Measurements from ENCODE around the gene LCE1F. TPM values are rescaled to one million over a fixed set of nuclear protein-coding genes. Genes with fewer than 3 reads are reported as not detected.

The LCE1F gene
- total RNA-seq, 1 donor from 2014 or later, result not detected

DNA sequence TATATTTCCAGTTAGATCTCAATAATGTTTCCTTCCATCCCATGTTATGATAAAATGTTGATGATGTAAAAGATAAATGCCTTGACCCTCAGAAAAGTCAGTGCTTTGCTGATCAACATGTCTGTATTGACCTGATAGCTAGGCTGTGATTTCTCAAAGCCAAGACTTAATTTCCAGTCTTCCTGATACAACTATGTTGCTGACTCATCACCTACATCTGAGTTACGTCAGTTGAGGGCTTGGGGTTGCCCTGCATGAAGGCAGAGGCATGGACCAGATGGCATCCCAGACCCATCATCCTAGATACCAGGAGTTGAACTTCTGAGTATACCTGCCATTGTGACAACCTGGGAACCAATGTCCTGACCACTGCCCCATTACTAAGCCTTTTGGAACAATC is 26.4 kb downstream of the LCE1F start:
- H3K4me1 Mint-ChIP-seq, result no peaks in the 10 kb centered on the region
- H3K27me3 Mint-ChIP-seq, result peaks cover 20% of the 10 kb centered on the region
- no peaks in the 10 kb centered on the region for H3K9me3 Mint-ChIP-seq
- no peak overlapping the region for H3K4me3 Mint-ChIP-seq
- no peak for DNase-seq
- intact Hi-C loops (cut with micrococcal nuclease), result no loop called here
- H3K27ac Mint-ChIP-seq, result no peak overlapping the region
- no peaks in the 10 kb centered on the region for H3K36me3 Mint-ChIP-seq (ENCODE audit: low read depth)

DNA sequence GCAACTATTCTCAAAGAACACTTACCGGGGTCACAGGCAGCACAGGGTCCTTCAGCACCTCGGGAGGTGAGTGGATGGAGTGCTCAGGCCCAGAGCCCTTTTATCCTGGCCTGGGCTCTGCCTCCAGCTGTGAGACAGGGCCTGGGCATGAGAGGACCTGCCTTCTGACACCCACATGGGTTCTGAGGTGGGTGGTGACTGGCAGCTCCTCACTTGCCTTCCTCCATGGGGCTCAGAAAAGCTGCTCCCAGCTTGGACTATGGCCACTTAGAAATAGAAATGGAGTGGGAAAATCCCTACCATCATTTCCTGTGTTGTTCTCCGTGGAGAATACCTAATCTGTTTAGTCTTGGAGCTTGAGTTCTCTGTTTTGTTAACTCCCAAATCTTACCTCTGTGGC is 31.6 kb downstream of the LCE1F start, which contains the start of gene LCE1C:
TSS of gene LCE1C (minus strand) at position 76 of the 400 bp plus-strand sequence. CDS start 1,173 bp downstream, outside the sequence.
- intact Hi-C loops (cut with micrococcal nuclease), result no loop called here
- no peak within 1 kb of the TSS for H3K4me3 Mint-ChIP-seq

DNA sequence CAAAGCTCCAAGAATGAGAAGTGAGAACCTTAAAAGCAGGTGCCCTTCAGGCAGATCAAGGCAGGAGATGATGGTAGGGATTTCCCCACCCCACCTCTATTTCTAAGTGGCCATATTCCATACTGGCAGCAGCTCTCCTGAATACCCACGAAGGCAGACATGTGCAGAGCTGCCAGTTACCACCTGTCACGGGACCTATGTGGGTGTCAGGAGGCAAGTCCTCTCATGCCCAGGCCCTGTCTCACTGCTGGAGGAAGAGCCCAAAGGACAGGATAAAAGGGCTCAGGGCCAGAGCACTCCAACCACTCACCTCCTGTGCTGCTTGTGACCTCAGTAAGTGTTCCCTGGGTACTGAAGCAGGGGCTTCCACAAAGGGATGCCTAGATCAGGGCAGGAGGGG is 36.1 kb downstream of the LCE1F start:
- Mint-ChIP-seq H3K4me3 (no peak overlapping the region), H3K4me1 (no peaks in the 10 kb centered on the region), H3K9me3 (no peaks in the 10 kb centered on the region), H3K27ac (no peak overlapping the region), H3K27me3 (peaks cover 3% of the 10 kb centered on the region), H3K36me3 (ENCODE audit: low read depth) (no peaks in the 10 kb centered on the region)
- intact Hi-C loops (cut with micrococcal nuclease), result no loop called here
- no peak for DNase-seq

More for the DNA sequence above, 31.6 kb downstream of the LCE1F start, which contains the start of gene LCE1C:
- Mint-ChIP-seq H3K9me3 (no peaks in the 10 kb centered on the region), H3K4me1 (no peaks in the 10 kb centered on the region), H3K27me3 (peaks cover 8% of the 10 kb centered on the region), H3K27ac (no peak within 1 kb of the TSS), H3K36me3 (ENCODE audit: low read depth) (no peaks in the 10 kb centered on the region)
- no peak for DNase-seq

DNA sequence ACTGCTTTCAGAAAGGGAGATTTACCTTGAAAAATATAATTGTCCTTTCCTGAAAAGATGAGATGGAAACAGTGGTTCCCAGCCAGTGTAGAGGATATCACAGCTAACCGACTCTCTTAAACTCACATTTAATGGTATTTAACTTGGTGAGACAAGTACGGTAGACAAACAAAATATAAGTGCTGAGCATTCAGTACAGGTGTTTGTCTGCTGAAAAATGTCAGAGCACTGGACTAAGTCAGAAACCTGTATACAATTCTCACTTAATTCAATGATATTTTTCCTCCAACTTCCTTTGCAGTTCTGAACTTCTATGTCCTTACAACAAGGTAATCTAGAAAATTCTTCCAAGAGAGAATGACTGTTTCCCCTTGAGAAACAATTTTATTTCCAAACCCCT is 36.7 kb downstream of the LCE1F start, which contains the start of gene LCE1B:
TSS of gene LCE1B (plus strand) at position 301 of the 400 bp plus-strand sequence. CDS start 476 bp downstream, outside the sequence.
- H3K27me3 Mint-ChIP-seq, result peaks cover 3% of the 10 kb centered on the region
- no peaks in the 10 kb centered on the region for H3K36me3 Mint-ChIP-seq (ENCODE audit: low read depth)
- no peak for DNase-seq
- no peak within 1 kb of the TSS for H3K27ac Mint-ChIP-seq
- no peaks in the 10 kb centered on the region for H3K9me3 Mint-ChIP-seq
- intact Hi-C loops (cut with micrococcal nuclease), result no loop called here
- no peaks in the 10 kb centered on the region for H3K4me1 Mint-ChIP-seq
- no peak within 1 kb of the TSS for H3K4me3 Mint-ChIP-seq

DNA sequence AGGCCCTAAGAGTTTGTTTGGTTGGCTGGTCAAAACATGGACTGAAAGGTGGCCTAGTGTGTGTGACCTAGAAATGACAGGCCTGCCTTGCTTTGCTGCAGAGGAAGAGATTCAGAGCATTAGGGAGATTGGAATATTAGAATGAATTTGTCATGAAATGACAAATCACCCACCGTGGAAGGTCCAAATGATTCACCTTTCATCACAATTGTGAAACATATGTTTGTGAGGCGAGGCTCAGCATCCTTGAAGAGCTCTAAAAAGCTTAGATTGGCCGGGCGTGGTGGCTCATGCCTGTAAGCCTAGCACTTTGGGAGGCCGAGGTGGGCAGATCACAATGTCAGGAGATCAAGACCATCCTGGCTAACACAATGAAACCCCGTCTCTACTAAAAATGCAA is 42.4 kb downstream of the LCE1F start:
- Mint-ChIP-seq H3K4me3 (no peak overlapping the region), H3K36me3 (ENCODE audit: low read depth) (no peaks in the 10 kb centered on the region), H3K27me3 (peaks cover 5% of the 10 kb centered on the region), H3K4me1 (no peaks in the 10 kb centered on the region), H3K27ac (no peak overlapping the region), H3K9me3 (no peaks in the 10 kb centered on the region)
- intact Hi-C loops (cut with micrococcal nuclease), result no loop called here
- DNase-seq, result no peak

DNA sequence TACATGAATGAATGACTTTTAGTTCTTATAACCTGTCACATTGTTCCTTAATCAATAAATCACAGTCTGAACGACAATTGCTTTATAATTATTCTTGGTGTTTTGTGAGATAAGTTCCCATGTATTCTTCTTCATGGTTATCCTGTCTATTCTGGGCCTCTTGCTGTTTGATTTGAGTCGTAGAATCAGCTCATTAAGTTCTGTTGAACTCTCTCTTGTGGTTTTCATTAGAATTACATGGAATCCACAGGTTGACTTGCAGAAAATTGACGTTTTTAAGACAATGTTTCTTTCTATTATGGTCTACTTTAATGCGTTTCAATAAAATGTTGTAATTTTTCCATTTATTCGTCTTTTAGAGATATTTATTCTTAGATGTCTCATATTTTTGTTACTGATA is 48.4 kb downstream of the LCE1F start:
- DNase-seq, result no peak
- Mint-ChIP-seq H3K4me1 (no peaks in the 10 kb centered on the region), H3K4me3 (no peak overlapping the region), H3K27ac (no peak overlapping the region), H3K36me3 (ENCODE audit: low read depth) (no peaks in the 10 kb centered on the region), H3K27me3 (peaks cover 12% of the 10 kb centered on the region), H3K9me3 (no peaks in the 10 kb centered on the region)
- intact Hi-C loops (cut with micrococcal nuclease), result no loop called here

DNA sequence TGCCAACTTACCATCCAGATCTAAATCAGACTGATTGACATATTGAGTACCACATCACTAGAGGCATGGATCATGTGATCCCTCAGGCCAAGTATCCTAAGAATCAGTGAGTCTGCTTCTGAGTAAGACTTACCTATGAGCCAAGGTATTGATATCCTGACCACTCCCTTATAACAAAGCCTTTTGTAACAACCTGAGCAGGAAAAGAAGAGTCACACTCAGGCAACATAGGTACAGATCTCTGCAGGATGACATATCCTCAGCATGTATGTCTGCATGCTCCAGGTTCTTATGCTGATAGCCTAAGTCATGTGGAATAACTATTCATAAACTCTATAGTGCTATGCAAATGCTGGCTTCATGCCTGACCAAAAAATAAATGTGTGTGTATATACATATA is 50.0 kb downstream of the LCE1F start:
- Mint-ChIP-seq H3K4me1 (no peaks in the 10 kb centered on the region), H3K4me3 (no peak overlapping the region), H3K9me3 (no peaks in the 10 kb centered on the region), H3K27ac (no peak overlapping the region), H3K27me3 (peaks cover 12% of the 10 kb centered on the region), H3K36me3 (ENCODE audit: low read depth) (no peaks in the 10 kb centered on the region)
- intact Hi-C loops (cut with micrococcal nuclease), result no loop called here
- DNase-seq, result no peak

Other genes starting within 250 kb of the LCE1F start
- not detected in 2 replicates for gene LCE3E, start 208.4 kb upstream of the LCE1F start, total RNA-seq
- gene LCE3D, start 194.6 kb upstream of the LCE1F start, total RNA-seq, result not detected in 2 replicates
- gene LCE3C, start 174.9 kb upstream of the LCE1F start, total RNA-seq, result not detected in 2 replicates
- gene LCE3B, start 161.3 kb upstream of the LCE1F start, total RNA-seq, result not detected in 2 replicates
- not detected in 2 replicates for gene LCE3A, start 152.0 kb upstream of the LCE1F start, total RNA-seq
- gene LCE2D, start 111.8 kb upstream of the LCE1F start, total RNA-seq, result not detected in 2 replicates
- gene LCE2C, start 99.9 kb upstream of the LCE1F start, total RNA-seq, result not detected in 2 replicates
- not detected in 2 replicates for gene LCE2B, start 89.0 kb upstream of the LCE1F start, total RNA-seq
- gene LCE2A, start 76.8 kb upstream of the LCE1F start, total RNA-seq, result not detected in 2 replicates
- gene LCE4A, start 67.0 kb upstream of the LCE1F start, total RNA-seq, result not detected in 2 replicates
- not detected in 2 replicates for gene KPRP, start 17.1 kb upstream of the LCE1F start, total RNA-seq
- gene LCE1E, start 11.1 kb downstream of the LCE1F start, total RNA-seq, result not detected in 2 replicates
- not detected in 2 replicates for gene LCE1D, start 21.6 kb downstream of the LCE1F start, total RNA-seq
- gene LCE1C, start 31.5 kb downstream of the LCE1F start, total RNA-seq, result not detected in 2 replicates
- gene LCE1B, start 36.8 kb downstream of the LCE1F start, total RNA-seq, result not detected in 2 replicates
- gene LCE1A, start 52.3 kb downstream of the LCE1F start, total RNA-seq, result not detected in 2 replicates
- not detected in 2 replicates for gene LCE6A, start 67.7 kb downstream of the LCE1F start, total RNA-seq
- gene LCE7A, start 84.9 kb downstream of the LCE1F start, total RNA-seq, result not detected in 2 replicates
- not detected in 2 replicates for gene SMCP, start 103.2 kb downstream of the LCE1F start, total RNA-seq
- gene IVL, start 133.4 kb downstream of the LCE1F start, total RNA-seq, result not detected in 2 replicates
- gene SPRR5, start 172.1 kb downstream of the LCE1F start, total RNA-seq, result not detected in 2 replicates
- not detected in 2 replicates for gene SPRR4, start 195.5 kb downstream of the LCE1F start, total RNA-seq
- not detected in 2 replicates for gene SPRR1A, start 208.9 kb downstream of the LCE1F start, total RNA-seq
- gene SPRR3, start 226.6 kb downstream of the LCE1F start, total RNA-seq, result not detected in 2 replicates

Data from activated CD4-positive, alpha-beta T cell treated with anti-CD3 and anti-CD28 coated beads, Interleukin-2, amount 10 ng/mL, durations not matched to agents 24 days and 14 days (primary cell).